Mucosa of stomach (tissue), 1 donor: ENCODE results near the gene GSTA3.
"Not testable (repeated sequence)": the region's sequence is repeated elsewhere in the genome, so short reads cannot be mapped to it uniquely, and the experiment has no call there.

Experiments
- H3K27me3 ChIP-seq: one replicate; pipeline ENCODE4 v1.7.0; 2013; ENCODE audit warnings: mild to moderate bottlenecking, low read length; ENCODE audit not compliant: control insufficient read depth, insufficient read depth
- H3K36me3 ChIP-seq: one replicate; pipeline ENCODE4 v1.7.0; 2013; ENCODE audit warnings: low read length; ENCODE audit not compliant: control insufficient read depth, insufficient read depth
- H3K4me1 ChIP-seq: one replicate; pipeline ENCODE4 v1.7.0; 2013; ENCODE audit warnings: mild to moderate bottlenecking, low read length; ENCODE audit not compliant: control insufficient read depth, insufficient read depth
- H3K4me3 ChIP-seq: one replicate; pipeline ENCODE4 v1.7.0; 2013; ENCODE audit warnings: low read length
- H3K9ac ChIP-seq: one replicate; pipeline ENCODE4 v1.7.0; 2013; ENCODE audit warnings: mild to moderate bottlenecking, low read length, moderate library complexity
- H3K9me3 ChIP-seq: one replicate; pipeline ENCODE4 v1.7.0; 2013; ENCODE audit warnings: mild to moderate bottlenecking, low read length, moderate library complexity; ENCODE audit not compliant: control insufficient read depth
- donor health status: Pancreatic carcinoma.

GSTA3 gene

DNA sequence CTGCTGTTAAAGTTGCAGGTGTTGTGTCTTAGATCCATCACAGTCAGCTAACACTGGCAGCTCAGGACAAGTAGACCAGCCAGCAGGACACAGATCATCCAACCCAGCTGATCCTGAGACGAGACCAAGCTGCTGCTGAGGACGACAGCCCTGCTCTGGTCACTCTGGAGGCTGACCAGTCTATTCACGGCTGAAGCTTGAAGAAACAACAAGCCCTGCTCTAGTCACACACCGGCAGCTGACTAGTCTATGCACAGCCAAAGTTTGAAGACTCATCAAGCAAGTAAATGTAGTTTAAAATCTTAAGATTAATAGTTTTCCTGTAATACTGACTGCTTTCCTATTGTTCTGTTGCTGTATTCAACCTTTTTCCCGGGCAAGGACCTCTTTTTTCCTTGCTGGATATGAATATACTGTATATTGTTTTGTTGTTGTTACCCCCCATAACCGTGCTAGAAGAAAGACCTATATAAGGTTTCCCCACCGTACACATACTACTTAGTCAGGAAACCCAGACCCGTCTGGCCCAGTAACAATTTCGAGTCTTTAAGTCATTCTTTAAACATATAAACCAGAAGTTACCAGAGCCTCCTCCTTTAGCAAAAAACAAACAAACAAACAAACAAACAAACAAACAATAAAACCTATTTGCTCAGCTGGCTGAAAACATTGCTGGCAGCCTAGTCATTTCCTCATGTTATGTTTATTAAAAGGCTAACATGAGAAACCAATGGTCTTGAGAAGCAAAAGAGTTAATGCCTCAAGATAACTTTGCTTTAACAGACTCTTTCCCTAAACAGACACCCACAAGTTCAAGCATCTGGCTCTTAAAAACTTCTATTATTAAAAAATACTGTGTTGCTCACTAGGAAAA, 16.7 kb upstream of the GSTA3 start:
- Histone ChIP-seq H3K9ac (no peak overlapping the region), H3K4me1 (peaks cover 19% of the 10 kb centered on the region), H3K36me3 (no peaks in the 10 kb centered on the region), H3K9me3 (no peaks in the 10 kb centered on the region), H3K4me3 (no peak overlapping the region), H3K27me3 (no peaks in the 10 kb centered on the region)

DNA sequence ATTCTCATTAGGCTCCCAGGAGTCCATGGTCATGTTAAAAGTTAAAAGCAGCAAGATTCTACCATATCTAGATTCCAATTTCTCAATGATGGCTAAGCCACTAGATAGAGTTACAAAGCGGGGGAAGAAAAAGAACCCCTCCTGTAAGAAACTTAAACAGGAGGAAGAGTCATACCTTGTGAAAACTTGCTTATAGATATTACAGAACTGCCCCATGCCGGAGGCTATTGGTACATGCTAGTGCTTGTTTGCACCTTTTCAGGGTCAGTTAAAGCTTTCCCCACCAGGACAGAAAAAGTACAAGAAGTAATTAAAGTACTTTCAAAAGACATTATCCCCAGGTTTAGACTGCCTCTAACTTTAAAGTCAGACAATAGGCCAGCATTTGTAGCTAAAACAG, 15.5 kb upstream of the GSTA3 start:
- Histone ChIP-seq H3K36me3 (no peaks in the 10 kb centered on the region), H3K9me3 (no peaks in the 10 kb centered on the region), H3K27me3 (no peaks in the 10 kb centered on the region), H3K9ac (no peak overlapping the region), H3K4me3 (no peak overlapping the region), H3K4me1 (peaks cover 14% of the 10 kb centered on the region)

GRCh38 chr6:52923689-52924088, 14.2 kb upstream of the GSTA3 start:
- H3K9me3 ChIP-seq, H3K4me3 ChIP-seq, H3K36me3 ChIP-seq, H3K9ac ChIP-seq, H3K27me3 ChIP-seq: not testable (repeated sequence)
- peaks cover 14% of the 10 kb centered on the region for H3K4me1 ChIP-seq

GRCh38 chr6:52922161-52922560, 12.7 kb upstream of the GSTA3 start:
- H3K9ac ChIP-seq, result no peak overlapping the region
- no peaks in the 10 kb centered on the region for H3K9me3 ChIP-seq
- no peaks in the 10 kb centered on the region for H3K27me3 ChIP-seq
- H3K36me3 ChIP-seq, result no peaks in the 10 kb centered on the region
- H3K4me3 ChIP-seq, result no peak overlapping the region
- H3K4me1 ChIP-seq, result peaks cover 21% of the 10 kb centered on the region

DNA sequence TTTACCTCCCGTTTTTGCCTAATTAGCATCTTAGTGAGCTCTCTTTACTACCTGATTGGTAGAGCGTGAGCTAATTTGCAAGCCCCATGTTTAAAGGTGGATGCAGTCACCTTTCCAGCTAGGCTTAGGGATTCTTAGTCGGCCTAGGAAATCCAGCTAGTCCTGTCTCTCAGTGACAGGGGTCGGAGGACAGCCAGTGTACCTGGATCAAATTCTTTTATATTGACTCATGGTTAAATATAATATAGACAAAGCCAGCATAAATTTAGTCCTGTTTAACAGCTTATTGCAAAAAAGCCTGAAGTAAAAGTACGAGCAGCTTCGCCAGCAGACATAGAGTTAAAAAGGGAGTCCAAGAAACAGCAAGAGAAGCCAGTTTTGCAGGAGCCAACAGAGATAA, 12.2 kb upstream of the GSTA3 start:
- Histone ChIP-seq H3K4me1 (peaks cover 21% of the 10 kb centered on the region), H3K9ac (no peak overlapping the region), H3K36me3 (no peaks in the 10 kb centered on the region), H3K27me3 (no peaks in the 10 kb centered on the region), H3K9me3 (no peaks in the 10 kb centered on the region), H3K4me3 (no peak overlapping the region)

GRCh38 chr6:52919511-52919910, 10.0 kb upstream of the GSTA3 start:
- not testable (repeated sequence) for H3K36me3 ChIP-seq
- H3K4me1 ChIP-seq, result peaks cover 21% of the 10 kb centered on the region

DNA sequence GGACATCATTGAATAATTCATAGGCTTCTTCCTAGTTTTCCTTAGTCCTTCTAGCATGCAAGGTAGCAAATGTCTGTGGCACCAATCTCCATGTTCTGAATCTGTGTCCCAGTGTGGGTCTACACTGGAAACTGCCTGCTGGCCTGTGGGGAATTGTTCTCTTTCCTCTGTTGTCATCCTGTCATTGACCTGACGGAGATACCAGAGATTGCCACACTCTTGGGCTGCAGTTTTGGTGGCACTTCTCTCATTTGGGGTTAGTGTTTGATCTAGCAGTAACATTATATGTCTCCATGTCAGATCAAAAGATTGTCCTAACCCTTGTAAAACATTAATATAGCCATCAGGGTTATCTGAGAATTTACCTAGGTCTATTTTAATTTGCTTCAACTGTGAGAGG, 9.3 kb upstream of the GSTA3 start:
- not testable (repeated sequence) for H3K9me3 ChIP-seq, H3K9ac ChIP-seq, H3K4me3 ChIP-seq, H3K27me3 ChIP-seq, H3K36me3 ChIP-seq
- H3K4me1 ChIP-seq, result peaks cover 21% of the 10 kb centered on the region

More at GRCh38 chr6:52919511-52919910, 10.0 kb upstream of the GSTA3 start:
- H3K27me3 ChIP-seq, H3K9me3 ChIP-seq, H3K9ac ChIP-seq, H3K4me3 ChIP-seq: not testable (repeated sequence)

GRCh38 chr6:52918027-52918686, 8.7 kb upstream of the GSTA3 start:
- not testable (repeated sequence) for H3K27me3 ChIP-seq, H3K9ac ChIP-seq, H3K4me3 ChIP-seq, H3K9me3 ChIP-seq, H3K36me3 ChIP-seq
- peaks cover 21% of the 10 kb centered on the region for H3K4me1 ChIP-seq

GRCh38 chr6:52914516-52914915, 5.0 kb upstream of the GSTA3 start:
- no peak overlapping the region for H3K4me3 ChIP-seq
- H3K27me3 ChIP-seq, result no peaks in the 10 kb centered on the region
- peaks cover 14% of the 10 kb centered on the region for H3K4me1 ChIP-seq
- H3K36me3 ChIP-seq, result no peaks in the 10 kb centered on the region
- no peaks in the 10 kb centered on the region for H3K9me3 ChIP-seq
- H3K9ac ChIP-seq, result no peak overlapping the region

GRCh38 chr6:52910091-52910490, 593 bp upstream of the GSTA3 start:
- Histone ChIP-seq H3K9me3 (no peaks in the 10 kb centered on the region), H3K9ac (no peak overlapping the region), H3K4me3 (no peak overlapping the region), H3K27me3 (no peaks in the 10 kb centered on the region), H3K4me1 (no peaks in the 10 kb centered on the region), H3K36me3 (no peaks in the 10 kb centered on the region)

- Histone ChIP-seq H3K36me3 (no peaks in the 10 kb centered on the region), H3K27me3 (no peaks in the 10 kb centered on the region), H3K9me3 (no peaks in the 10 kb centered on the region), H3K4me3 (no peak overlapping the region), H3K9ac (no peak overlapping the region), H3K4me1 (no peaks in the 10 kb centered on the region)
Observed at GRCh38 chr6:52909131-52909530, 367 bp downstream of the GSTA3 start.

DNA sequence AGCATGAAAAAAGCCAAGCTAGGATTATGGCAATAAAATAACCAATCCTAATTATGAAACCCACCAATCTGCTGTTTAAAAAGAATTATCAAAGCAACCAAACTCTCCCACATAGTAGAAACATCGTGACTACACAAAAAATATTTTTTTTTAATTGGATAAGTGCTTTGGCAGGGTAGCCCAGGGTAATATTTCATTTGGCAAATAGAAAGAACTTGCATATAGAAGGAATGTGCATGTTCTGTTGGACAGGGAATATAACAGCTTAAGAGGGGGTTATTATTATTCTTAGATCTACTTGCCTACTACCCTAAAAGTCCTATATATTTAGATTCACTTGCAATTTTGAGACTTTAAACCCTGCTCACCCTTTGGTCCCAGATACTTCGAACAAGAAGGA, 972 bp downstream of the GSTA3 start:
- Histone ChIP-seq H3K9ac (no peak overlapping the region), H3K27me3 (no peaks in the 10 kb centered on the region), H3K4me3 (no peak overlapping the region), H3K9me3 (no peaks in the 10 kb centered on the region), H3K4me1 (no peaks in the 10 kb centered on the region), H3K36me3 (no peaks in the 10 kb centered on the region)
